SK-N-SH treated with all-trans-retinoic acid at 6 μM for 48 hours (cell line): ENCODE results near the gene C4orf51.

Source experiments
- ATAC-seq: fragments of 200-7000 bp; cut with Tn5 transposase; 3 replicates; pipeline ENCODE4 v1.9.1; 2020; ENCODE audit warnings: mild to moderate bottlenecking, moderate library complexity
- ARNTL ChIP-seq: fragments of 450-650 bp; formaldehyde crosslinking; IDR thresholded peaks from 2 replicates; pipeline ENCODE4 v1.5.0; 2020; ENCODE audit warnings: low read depth, mild to moderate bottlenecking, moderate library complexity, borderline replicate concordance
- BACH2 ChIP-seq: fragments of 250-450 bp; sonication (Bioruptor Pico); IDR thresholded peaks from 2 replicates; pipeline ENCODE4 v1.9.0; 2021; ENCODE audit warnings: mild to moderate bottlenecking, borderline replicate concordance
- CSDC2 ChIP-seq: fragments of 250-450 bp; sonication (Bioruptor Pico); IDR thresholded peaks from 2 replicates; pipeline ENCODE4 v1.5.0; 2020; ENCODE audit warnings: mild to moderate bottlenecking, moderate library complexity
- ISL1 ChIP-seq: fragments of 250-450 bp; sonication (Bioruptor Pico); IDR thresholded peaks from 2 replicates; pipeline ENCODE4 v2.1.2; 2022; ENCODE audit warnings: mild to moderate bottlenecking, moderate library complexity
- OSR1 ChIP-seq: fragments of 250-450 bp; sonication (Bioruptor Pico); IDR thresholded peaks from 2 replicates; pipeline ENCODE4 v1.8.0; 2022; ENCODE audit warnings: moderate library complexity, mild to moderate bottlenecking, inconsistent platforms
- PATZ1 ChIP-seq: fragments of 250-450 bp; sonication (Bioruptor Pico); IDR thresholded peaks from 2 replicates; pipeline ENCODE4 v1.8.0; 2020; ENCODE audit warnings: mild to moderate bottlenecking, moderate library complexity, borderline replicate concordance
- POU6F1 ChIP-seq: fragments of 250-450 bp; sonication (Bioruptor Pico); IDR thresholded peaks from 2 replicates; pipeline ENCODE4 v1.8.0; 2021; ENCODE audit warnings: low read depth, mild to moderate bottlenecking, moderate library complexity, borderline replicate concordance
- RARB ChIP-seq: fragments of 250-450 bp; sonication (Bioruptor Pico); IDR thresholded peaks from 2 replicates; pipeline ENCODE4 v1.8.0; 2021; ENCODE audit warnings: mild to moderate bottlenecking, moderate library complexity
- SNAI2 ChIP-seq: fragments of 250-450 bp; sonication (Bioruptor Pico); IDR thresholded peaks from 2 replicates; pipeline ENCODE4 v1.5.0; 2020; ENCODE audit warnings: mild to moderate bottlenecking, moderate library complexity
- TOX ChIP-seq: fragments of 250-450 bp; sonication (Bioruptor Pico); IDR thresholded peaks from 2 replicates; pipeline ENCODE4 v1.8.0; 2021; ENCODE audit warnings: mild to moderate bottlenecking, moderate library complexity, borderline replicate concordance
- TSHZ2 ChIP-seq: fragments of 250-450 bp; sonication (Bioruptor Pico); IDR thresholded peaks from 2 replicates; pipeline ENCODE4 v1.5.0; 2020; ENCODE audit warnings: mild to moderate bottlenecking, moderate library complexity
- ZFP3 ChIP-seq: fragments of 250-450 bp; sonication (Bioruptor Pico); IDR thresholded peaks from 2 replicates; pipeline ENCODE4 v1.5.0; 2020; ENCODE audit warnings: mild to moderate bottlenecking, moderate library complexity
- ZFP30 ChIP-seq: fragments of 450-650 bp; formaldehyde crosslinking; IDR thresholded peaks from 2 replicates; pipeline ENCODE4 v1.5.0; 2022; ENCODE audit warnings: mild to moderate bottlenecking, moderate library complexity
- ZNF565 ChIP-seq: fragments of 450-650 bp; formaldehyde crosslinking; conservative IDR thresholded peaks from 2 replicates; pipeline ENCODE4 v1.5.0; 2020; ENCODE audit warnings: low read depth, mild to moderate bottlenecking, moderate library complexity
- ZNF70 ChIP-seq: fragments of 450-650 bp; formaldehyde crosslinking; IDR thresholded peaks from 2 replicates; pipeline ENCODE4 v1.5.0; 2020; ENCODE audit warnings: mild to moderate bottlenecking, moderate library complexity
- ZNF8 ChIP-seq: fragments of 450-650 bp; formaldehyde crosslinking; IDR thresholded peaks from 2 replicates; pipeline ENCODE4 v1.5.0; 2020; ENCODE audit warnings: mild to moderate bottlenecking, moderate library complexity

Gene C4orf51

GRCh38 chr4:145716200-145716599, 36.3 kb downstream of the C4orf51 start:
- ATAC-seq, result 0 out of 3 replicates have a peak, but pooled peaks have one; percentile 22
- no peak for TF ChIP-seq POU6F1 (CRISPR knock-in tag)
- TF ChIP-seq ARNTL (CRISPR knock-in tag), result no peak
- TF ChIP-seq ISL1 (CRISPR knock-in tag), result no peak
- TF ChIP-seq ZNF70 (CRISPR knock-in tag), result no peak
- TF ChIP-seq PATZ1 (CRISPR knock-in tag), result no peak

- no peak for TF ChIP-seq CSDC2
- no peak for TF ChIP-seq SNAI2 (CRISPR knock-in tag)
- TF ChIP-seq ZNF565 (CRISPR knock-in tag), result no peak
- no peak for TF ChIP-seq ISL1 (CRISPR knock-in tag)
- no peak for TF ChIP-seq BACH2
- no peak for TF ChIP-seq ZNF70 (CRISPR knock-in tag)
- TF ChIP-seq POU6F1 (CRISPR knock-in tag), result no peak
- no peak for ATAC-seq
Measured at GRCh38 chr4:145716661-145717200, 36.8 kb downstream of the C4orf51 start.

GRCh38 chr4:145719752-145720624, 40.0 kb downstream of the C4orf51 start:
- ATAC-seq, result no peak
- TF ChIP-seq POU6F1 (CRISPR knock-in tag) (no peak), ZFP3 (CRISPR knock-in tag) (no peak)

- ATAC-seq, result no peak
- TF ChIP-seq CSDC2, result no peak
- no peak for TF ChIP-seq ZFP30 (CRISPR knock-in tag)
- TF ChIP-seq OSR1, result no peak
- TF ChIP-seq BACH2, result no peak
- no peak for TF ChIP-seq TOX
- TF ChIP-seq TSHZ2 (CRISPR knock-in tag), result no peak
- TF ChIP-seq ZNF565 (CRISPR knock-in tag), result no peak
- no peak for TF ChIP-seq ARNTL (CRISPR knock-in tag)
- no peak for TF ChIP-seq RARB
- TF ChIP-seq ZNF8 (CRISPR knock-in tag), result no peak
- TF ChIP-seq ZFP3 (CRISPR knock-in tag), result no peak
Measured at GRCh38 chr4:145720656-145721055, 40.7 kb downstream of the C4orf51 start.
